ENCODE data around the gene CREM. TPM values are rescaled to one million over a fixed set of nuclear protein-coding genes. Genes with fewer than 3 reads are reported as not detected.

The CREM gene
- total and polyA plus RNA-seq, 4 donors: 26.8 to 44.7 (median 38.3) TPM

- TF ChIP-seq CTCF (IDR thresholded peaks at IDR 0.05; ENCODE audit: control extremely low read depth, extremely low read depth): no peak
- ATAC-seq (ENCODE audit: insufficient read depth, low FRiP score) (no peak), DNase-seq (no peak)
- 96 to 100% methylated on average over 1 of the region's 1 CpG for WGBS, 2 donors
- Histone ChIP-seq H3K27ac (ENCODE audit: low read depth in 1 of 2, low read length in 1 of 2) (no peak overlapping the region), H3K9me3 (ENCODE audit: control insufficient read depth in 4 of 4, insufficient read depth in 3 of 4, low read length in 3 of 4) (no peaks in the 10 kb centered on the region), H3K36me3 (ENCODE audit: control insufficient read depth in 4 of 4, insufficient read depth in 4 of 4, low read length in 4 of 4) (peaks cover 0 to 2% (median 0%) of the 10 kb centered on the region in 4 donors), H3K9ac (ENCODE audit: insufficient read depth in 1 of 2, low read length in 2 of 2) (no peak overlapping the region), H3K4me3 (no peak overlapping the region), H3K27me3 (ENCODE audit: control insufficient read depth in 3 of 3, insufficient read depth in 3 of 3, low read length in 2 of 3) (no peaks in the 10 kb centered on the region), H3K4me1 (ENCODE audit: control insufficient read depth in 5 of 5, insufficient read depth in 5 of 5, low read length in 5 of 5) (peaks cover 0 to 5% (median 0%) of the 10 kb centered on the region in 5 donors)
Measured at GRCh38 chr10:35083242-35083641, 43.4 kb upstream of the CREM start.

GRCh38 chr10:35089611-35090161 is 37.0 kb upstream of the CREM start:
- 0% methylated on average over 23 to 27 of the region's 27 CpGs for WGBS, 2 donors
- Histone ChIP-seq H3K4me3 (peak overlapping the region; percentile 93), H3K27me3 (ENCODE audit: control insufficient read depth in 3 of 3, insufficient read depth in 3 of 3, low read length in 2 of 3) (no peaks in the 10 kb centered on the region), H3K27ac (ENCODE audit: low read depth in 1 of 2, low read length in 1 of 2) (peak overlapping the region; percentile 93 to 96), H3K36me3 (ENCODE audit: control insufficient read depth in 4 of 4, insufficient read depth in 4 of 4, low read length in 4 of 4) (no peaks in the 10 kb centered on the region), H3K4me1 (ENCODE audit: control insufficient read depth in 5 of 5, insufficient read depth in 5 of 5, low read length in 5 of 5) (peaks cover 4 to 14% (median 8%) of the 10 kb centered on the region in 5 donors), H3K9me3 (ENCODE audit: control insufficient read depth in 4 of 4, insufficient read depth in 3 of 4, low read length in 3 of 4) (no peaks in the 10 kb centered on the region), H3K9ac (ENCODE audit: insufficient read depth in 1 of 2, low read length in 2 of 2) (peak overlapping the region; percentile 67 to 81)
- peak; percentile 13 to 59 (median 54) for DNase-seq
- ATAC-seq (ENCODE audit: insufficient read depth, low FRiP score): peak; percentile 14
- TF ChIP-seq CTCF (IDR thresholded peaks at IDR 0.05; ENCODE audit: control extremely low read depth, extremely low read depth): no peak

- Histone ChIP-seq H3K9me3 (ENCODE audit: control insufficient read depth in 4 of 4, insufficient read depth in 3 of 4, low read length in 3 of 4) (no peaks in the 10 kb centered on the region), H3K4me3 (peak within 1 kb of the TSS; percentile 93), H3K9ac (ENCODE audit: insufficient read depth in 1 of 2, low read length in 2 of 2) (peak within 1 kb of the TSS; percentile 67 to 81), H3K27ac (ENCODE audit: low read depth in 1 of 2, low read length in 1 of 2) (peak within 1 kb of the TSS; percentile 93 to 96), H3K36me3 (ENCODE audit: control insufficient read depth in 4 of 4, insufficient read depth in 4 of 4, low read length in 4 of 4) (no peaks in the 10 kb centered on the region), H3K4me1 (ENCODE audit: control insufficient read depth in 5 of 5, insufficient read depth in 5 of 5, low read length in 5 of 5) (peaks cover 4 to 14% (median 8%) of the 10 kb centered on the region in 5 donors), H3K27me3 (ENCODE audit: control insufficient read depth in 3 of 3, insufficient read depth in 3 of 3, low read length in 2 of 3) (no peaks in the 10 kb centered on the region)
- DNase-seq: peak; percentile 96 to 98 (median 97)
- TF ChIP-seq CTCF (IDR thresholded peaks at IDR 0.05; ENCODE audit: control extremely low read depth, extremely low read depth): no peak
- 0% methylated on average over 45 to 59 of the region's 59 CpGs for WGBS, 2 donors
- ATAC-seq (ENCODE audit: insufficient read depth, low FRiP score): peak; percentile 97
Measured at GRCh38 chr10:35090162-35090954, 36.3 kb upstream of the CREM start, which contains the start of gene CUL2. TSS of gene CUL2 (minus strand) at chr10:35090341. CDS start at chr10:35071317, 19,024 bp downstream.
